Measurements from ENCODE around the gene POLR2J. TPM values are rescaled to one million over a fixed set of nuclear protein-coding genes. Genes with fewer than 3 reads are reported as not detected.

Gene POLR2J
- total and polyA plus RNA-seq, 2 experiments from 2014 or later: 15.5 to 77.7 TPM

DNA sequence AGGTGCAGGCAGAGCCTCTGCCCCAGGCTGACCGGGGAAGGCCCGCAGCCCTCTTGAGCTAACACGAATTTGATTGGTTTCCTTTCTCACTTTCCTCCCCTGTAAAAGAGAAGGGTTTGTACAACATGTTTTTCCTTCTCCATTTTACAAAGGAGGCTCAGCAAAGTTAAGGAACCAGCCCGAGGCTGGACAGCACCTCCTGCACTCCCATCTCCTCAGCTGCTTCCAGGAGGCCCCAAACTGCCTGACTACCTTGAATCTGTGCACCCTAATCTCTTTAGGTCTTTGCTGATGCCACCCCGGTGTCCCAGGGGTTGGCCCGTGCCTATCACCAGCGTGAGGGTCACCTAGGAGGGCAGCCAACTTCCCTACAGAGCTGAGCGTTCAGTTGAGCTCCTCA lies 18.3 kb downstream of the POLR2J start:
- Histone ChIP-seq H3K36me3 (ENCODE audit: low read depth) (no peaks in the 10 kb centered on the region), H3K9me2 (ENCODE audit: insufficient read depth) (no peaks in the 10 kb centered on the region), H4K20me1 (ENCODE audit: insufficient read depth) (no peaks in the 10 kb centered on the region), H3K4me1 (ENCODE audit: insufficient read depth) (0 out of 2 replicates have a peak, but pooled peaks cover 7% of the 10 kb centered on the region), H3K9me3 (ENCODE audit: low read depth) (no peaks in the 10 kb centered on the region), H3K4me3 (no peak overlapping the region), H3K9ac (no peak overlapping the region), H3K79me2 (ENCODE audit: insufficient read depth) (peaks cover 34% of the 10 kb centered on the region), H3F3A (ENCODE audit: insufficient read depth) (no peaks in the 10 kb centered on the region), H3K27ac (no peak overlapping the region), H2AFZ (no peak overlapping the region), H3K4me2 (ENCODE audit: unreplicated experiment) (no peak overlapping the region), H3K27me3 (replicated peaks; ENCODE audit: insufficient read depth) (no peaks in the 10 kb centered on the region)
- DNase-seq: no peak
- in situ Hi-C loops (cut with MboI): no loop called here
- WGBS, 2 experiments (ENCODE audit: low coverage in 1 of 2, low lambda C conversion rate in 2 of 2, missing lambda C conversion rate in 2 of 2): 59 to 71% methylated on average over 8 of the region's 8 CpGs
- no peak for TF ChIP-seq EZH2phosphoT487 (IDR thresholded peaks at IDR 0.05; ENCODE audit: insufficient read depth, low read depth)
- TF ChIP-seq EZH2 (IDR thresholded peaks at IDR 0.05; ENCODE audit: insufficient read depth, poor library complexity, severe bottlenecking): no peak

GRCh38 chr7:102459221-102459844 lies 19.4 kb downstream of the POLR2J start:
- Histone ChIP-seq H3K27ac (no peak overlapping the region), H3K27me3 (replicated peaks; ENCODE audit: insufficient read depth) (no peaks in the 10 kb centered on the region), H3K79me2 (ENCODE audit: insufficient read depth) (peaks cover 30% of the 10 kb centered on the region), H3F3A (ENCODE audit: insufficient read depth) (no peaks in the 10 kb centered on the region), H4K20me1 (ENCODE audit: insufficient read depth) (no peaks in the 10 kb centered on the region), H3K4me3 (no peak overlapping the region), H3K36me3 (ENCODE audit: low read depth) (no peaks in the 10 kb centered on the region), H2AFZ (no peak overlapping the region), H3K9me3 (ENCODE audit: low read depth) (no peaks in the 10 kb centered on the region), H3K9ac (no peak overlapping the region), H3K4me1 (ENCODE audit: insufficient read depth) (0 out of 2 replicates have a peak, but pooled peaks cover 7% of the 10 kb centered on the region), H3K4me2 (ENCODE audit: unreplicated experiment) (no peak overlapping the region), H3K9me2 (ENCODE audit: insufficient read depth) (no peaks in the 10 kb centered on the region)
- in situ Hi-C loops (cut with MboI): no loop called here
- DNase-seq: no peak
- no peak for TF ChIP-seq EZH2 (IDR thresholded peaks at IDR 0.05; ENCODE audit: insufficient read depth, poor library complexity, severe bottlenecking)
- TF ChIP-seq EZH2phosphoT487 (IDR thresholded peaks at IDR 0.05; ENCODE audit: insufficient read depth, low read depth): no peak
- 93 to 94% methylated on average over 17 to 24 of the region's 24 CpGs for WGBS, 2 experiments (ENCODE audit: low coverage in 1 of 2, low lambda C conversion rate in 2 of 2, missing lambda C conversion rate in 2 of 2)

GRCh38 chr7:102457352-102457924 lies 21.3 kb downstream of the POLR2J start:
- no peaks in the 10 kb centered on the region for H3K36me3 ChIP-seq (ENCODE audit: low read depth)
- 83 to 86% methylated on average over 20 to 40 of the region's 40 CpGs for WGBS, 2 experiments (ENCODE audit: low coverage in 1 of 2, low lambda C conversion rate in 2 of 2, missing lambda C conversion rate in 2 of 2)
- DNase-seq: no peak
- no peaks in the 10 kb centered on the region for H3K9me3 ChIP-seq (ENCODE audit: low read depth)
- H3K4me2 ChIP-seq (ENCODE audit: unreplicated experiment): no peak overlapping the region
- no peak overlapping the region for H3K4me3 ChIP-seq
- no peaks in the 10 kb centered on the region for H3K9me2 ChIP-seq (ENCODE audit: insufficient read depth)
- H3K27ac ChIP-seq: no peak overlapping the region
- in situ Hi-C loops (cut with MboI): no loop called here
- no peaks in the 10 kb centered on the region for H3K27me3 ChIP-seq (replicated peaks; ENCODE audit: insufficient read depth)
- peaks cover 11% of the 10 kb centered on the region for H3K79me2 ChIP-seq (ENCODE audit: insufficient read depth)
- no peaks in the 10 kb centered on the region for H3K4me1 ChIP-seq (ENCODE audit: insufficient read depth)
- H2AFZ ChIP-seq: no peak overlapping the region
- H3F3A ChIP-seq (ENCODE audit: insufficient read depth): no peaks in the 10 kb centered on the region
- TF ChIP-seq EZH2phosphoT487 (IDR thresholded peaks at IDR 0.05; ENCODE audit: insufficient read depth, low read depth) (no peak), EZH2 (IDR thresholded peaks at IDR 0.05; ENCODE audit: insufficient read depth, poor library complexity, severe bottlenecking) (no peak)
- no peaks in the 10 kb centered on the region for H4K20me1 ChIP-seq (ENCODE audit: insufficient read depth)
- no peak overlapping the region for H3K9ac ChIP-seq

GRCh38 chr7:102456327-102456726 lies 22.4 kb downstream of the POLR2J start:
- H4K20me1 ChIP-seq (ENCODE audit: insufficient read depth): no peaks in the 10 kb centered on the region
- peak; percentile 29 for DNase-seq
- H3K36me3 ChIP-seq (ENCODE audit: low read depth): no peaks in the 10 kb centered on the region
- H3K4me2 ChIP-seq (ENCODE audit: unreplicated experiment): no peak overlapping the region
- no peak overlapping the region for H2AFZ ChIP-seq
- H3K9me3 ChIP-seq (ENCODE audit: low read depth): no peaks in the 10 kb centered on the region
- no peaks in the 10 kb centered on the region for H3K79me2 ChIP-seq (ENCODE audit: insufficient read depth)
- TF ChIP-seq EZH2 (IDR thresholded peaks at IDR 0.05; ENCODE audit: insufficient read depth, poor library complexity, severe bottlenecking): no peak
- no peak for TF ChIP-seq EZH2phosphoT487 (IDR thresholded peaks at IDR 0.05; ENCODE audit: insufficient read depth, low read depth)
- H3F3A ChIP-seq (ENCODE audit: insufficient read depth): no peaks in the 10 kb centered on the region
- no peak overlapping the region for H3K27ac ChIP-seq
- H3K4me1 ChIP-seq (ENCODE audit: insufficient read depth): no peaks in the 10 kb centered on the region
- WGBS, 2 experiments (ENCODE audit: low coverage in 1 of 2, low lambda C conversion rate in 2 of 2, missing lambda C conversion rate in 2 of 2): 86 to 88% methylated on average over 10 of the region's 10 CpGs
- in situ Hi-C loops (cut with MboI): no loop called here
- no peaks in the 10 kb centered on the region for H3K27me3 ChIP-seq (replicated peaks; ENCODE audit: insufficient read depth)
- no peaks in the 10 kb centered on the region for H3K9me2 ChIP-seq (ENCODE audit: insufficient read depth)
- H3K9ac ChIP-seq: no peak overlapping the region
- no peak overlapping the region for H3K4me3 ChIP-seq

Measured in GM23248 (cell line).